ENCODE data around the gene NOTCH1. TPM values are rescaled to one million over a fixed set of nuclear protein-coding genes. Genes with fewer than 3 reads are reported as not detected.

The NOTCH1 gene
- polyA plus RNA-seq, 2 of the 4 experiments (the other 2 are of a cell fraction) = 0.88 to 5.7 TPM

- ChIA-PET POLR2A (no interaction called here), CTCF (interaction anchor here (0.7 to 2.9 kb wide), 6 partner anchors 7 to 174 kb away, joined by 3 to 14 read pairs (median 4); no protein-coding TSS in a partner anchor)
- DNase-seq (ENCODE audit: low read depth in 1 of 2, low spot score in 1 of 2) (no peak), FAIRE-seq (no peak), ATAC-seq (no peak)
- TF ChIP-seq ZSCAN20 (CRISPR knock-in tag; IDR thresholded peaks at IDR 0.05) (no peak), EHF (CRISPR knock-in tag; IDR thresholded peaks at IDR 0.05) (no peak)
- WGBS (ENCODE audit: missing lambda C conversion rate) = 96% methylated on average over 11 of the region's 11 CpGs
- H3K4me3 ChIP-seq = no peak overlapping the region
- H3K4me2 ChIP-seq = no peak overlapping the region
- H3K4me1 ChIP-seq = no peaks in the 10 kb centered on the region
- no peak overlapping the region for H3K27ac ChIP-seq
- no peaks in the 10 kb centered on the region for H3K9me3 ChIP-seq
Observed at GRCh38 chr9:136470356-136470755, 75.5 kb downstream of the NOTCH1 start.

DNA sequence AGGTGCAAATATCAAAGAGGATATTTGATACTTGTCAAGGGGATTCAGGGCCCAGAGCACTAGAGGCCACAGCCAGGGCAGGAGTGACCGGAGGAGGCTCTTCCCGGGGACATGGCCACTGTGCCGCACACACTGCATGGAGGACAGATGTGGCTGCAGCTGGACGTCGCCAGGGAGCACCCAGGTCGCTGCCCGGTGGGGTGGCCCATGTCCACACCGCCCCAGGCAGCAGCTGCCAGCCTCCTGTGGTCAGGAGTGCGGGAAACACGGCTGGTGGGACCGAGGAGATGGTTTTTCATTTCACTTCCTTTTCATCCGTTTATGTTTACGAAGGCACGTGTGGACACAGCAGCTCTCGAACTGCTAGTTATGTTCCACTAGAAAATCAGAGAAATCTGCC, 78.1 kb downstream of the NOTCH1 start:
- Histone ChIP-seq H3K27ac (no peak overlapping the region), H3K4me1 (no peaks in the 10 kb centered on the region), H3K4me3 (no peak overlapping the region), H3K9me3 (no peaks in the 10 kb centered on the region), H3K4me2 (no peak overlapping the region)
- no peak for TF ChIP-seq RCOR1 (IDR thresholded peaks at IDR 0.05; ENCODE audit: low read depth, low read length)
- TF ChIP-seq SREBF2 (IDR thresholded peaks at IDR 0.05) = no peak
- no peak for TF ChIP-seq ZSCAN20 (CRISPR knock-in tag; IDR thresholded peaks at IDR 0.05)
- TF ChIP-seq, protein P1, sequence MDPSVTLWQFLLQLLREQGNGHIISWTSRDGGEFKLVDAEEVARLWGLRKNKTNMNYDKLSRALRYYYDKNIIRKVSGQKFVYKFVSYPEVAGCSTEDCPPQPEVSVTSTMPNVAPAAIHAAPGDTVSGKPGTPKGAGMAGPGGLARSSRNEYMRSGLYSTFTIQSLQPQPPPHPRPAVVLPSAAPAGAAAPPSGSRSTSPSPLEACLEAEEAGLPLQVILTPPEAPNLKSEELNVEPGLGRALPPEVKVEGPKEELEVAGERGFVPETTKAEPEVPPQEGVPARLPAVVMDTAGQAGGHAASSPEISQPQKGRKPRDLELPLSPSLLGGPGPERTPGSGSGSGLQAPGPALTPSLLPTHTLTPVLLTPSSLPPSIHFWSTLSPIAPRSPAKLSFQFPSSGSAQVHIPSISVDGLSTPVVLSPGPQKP (IDR thresholded peaks at IDR 0.05; ENCODE audit: low read depth, low read length) = no peak
- TF ChIP-seq TFCP2L1 (CRISPR knock-in tag; IDR thresholded peaks at IDR 0.05) = no peak
- TF ChIP-seq SMC3 (IDR thresholded peaks at IDR 0.05) = no peak
- TF ChIP-seq HEYL (CRISPR knock-in tag; IDR thresholded peaks at IDR 0.05) = no peak
- TF ChIP-seq FOXS1 (CRISPR knock-in tag; IDR thresholded peaks at IDR 0.05) = no peak
- TF ChIP-seq, protein P2, sequence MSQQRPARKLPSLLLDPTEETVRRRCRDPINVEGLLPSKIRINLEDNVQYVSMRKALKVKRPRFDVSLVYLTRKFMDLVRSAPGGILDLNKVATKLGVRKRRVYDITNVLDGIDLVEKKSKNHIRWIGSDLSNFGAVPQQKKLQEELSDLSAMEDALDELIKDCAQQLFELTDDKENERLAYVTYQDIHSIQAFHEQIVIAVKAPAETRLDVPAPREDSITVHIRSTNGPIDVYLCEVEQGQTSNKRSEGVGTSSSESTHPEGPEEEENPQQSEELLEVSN (IDR thresholded peaks at IDR 0.05; ENCODE audit: borderline replicate concordance, low read depth) = no peak
- TF ChIP-seq MYC (IDR thresholded peaks at IDR 0.05; ENCODE audit: borderline replicate concordance, low read length) = no peak
- TF ChIP-seq HOXA7 (CRISPR knock-in tag; IDR thresholded peaks at IDR 0.05) = no peak
- no peak for TF ChIP-seq CBX8 (IDR thresholded peaks at IDR 0.05)
- no peak for TF ChIP-seq KDM5A (IDR thresholded peaks at IDR 0.05)
- no peak for TF ChIP-seq JUNB (IDR thresholded peaks at IDR 0.05)
- TF ChIP-seq, protein P3, sequence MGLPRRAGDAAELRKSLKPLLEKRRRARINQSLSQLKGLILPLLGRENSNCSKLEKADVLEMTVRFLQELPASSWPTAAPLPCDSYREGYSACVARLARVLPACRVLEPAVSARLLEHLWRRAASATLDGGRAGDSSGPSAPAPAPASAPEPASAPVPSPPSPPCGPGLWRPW (IDR thresholded peaks at IDR 0.05) = no peak
- no peak for TF ChIP-seq HOXB13 (CRISPR knock-in tag; IDR thresholded peaks at IDR 0.05; ENCODE audit: low read depth)
- TF ChIP-seq POLR2A (IDR thresholded peaks at IDR 0.05; ENCODE audit: low read length) = no peak
- WGBS (ENCODE audit: missing lambda C conversion rate) = 86% methylated on average over 15 of the region's 15 CpGs
- no peak for FAIRE-seq
- POLR2A ChIA-PET = no interaction called here
- no peak for DNase-seq (ENCODE audit: low read depth in 1 of 2, low spot score in 1 of 2)
- CTCF ChIA-PET = no interaction called here
- no peak for ATAC-seq

DNA sequence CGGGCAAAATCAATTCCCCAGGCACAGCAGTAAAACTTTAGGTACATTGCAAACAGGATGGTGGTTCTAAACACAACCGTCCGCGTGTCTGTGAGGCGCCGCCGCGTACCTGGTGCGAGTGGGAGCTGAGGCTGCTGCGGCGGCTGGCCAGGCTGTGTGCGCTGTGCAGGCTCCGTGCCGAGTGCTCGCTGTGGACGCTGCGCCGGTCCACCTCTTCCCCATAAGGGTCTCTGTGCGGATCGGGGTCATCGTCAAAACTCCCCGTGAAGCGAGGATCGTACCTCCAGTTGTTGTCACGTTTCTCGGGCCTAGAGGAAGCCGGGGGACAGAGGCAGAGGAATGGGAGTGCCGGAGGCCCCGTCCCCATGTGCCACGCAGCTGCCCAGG, 79.7 kb downstream of the NOTCH1 start:
- H3K27ac ChIP-seq = no peak overlapping the region
- no peak overlapping the region for H3K4me3 ChIP-seq
- no peak for TF ChIP-seq EHF (CRISPR knock-in tag; IDR thresholded peaks at IDR 0.05)
- no peak for TF ChIP-seq MAZ (IDR thresholded peaks at IDR 0.05; ENCODE audit: borderline replicate concordance, low read depth, low read length)
- TF ChIP-seq EHMT2 (IDR thresholded peaks at IDR 0.05; ENCODE audit: low read depth) = no peak
- ChIA-PET POLR2A (no interaction called here), CTCF (interaction anchor here (0.6 to 1.4 kb wide), 5 partner anchors 10 to 127 kb away, joined by 3 to 4 read pairs (median 3); partner anchors contain the start of gene DNLZ)
- DNase-seq (ENCODE audit: low read depth in 1 of 2, low spot score in 1 of 2) = no peak
- FAIRE-seq = no peak
- H3K4me2 ChIP-seq = no peak overlapping the region
- H3K4me1 ChIP-seq = no peaks in the 10 kb centered on the region
- ATAC-seq = no peak
- WGBS (ENCODE audit: missing lambda C conversion rate) = 94% methylated on average over 26 of the region's 30 CpGs
- H3K9me3 ChIP-seq = no peaks in the 10 kb centered on the region
